Measurements from ENCODE around the gene GPR158. TPM values are rescaled to one million over a fixed set of nuclear protein-coding genes. Genes with fewer than 3 reads are reported as not detected.
A peak's percentile ranks its signal among the peaks of the same experiment; 100 is the strongest.

Gene GPR158
- total RNA-seq, 1 donor from 2014 or later: 0.10 TPM

DNA sequence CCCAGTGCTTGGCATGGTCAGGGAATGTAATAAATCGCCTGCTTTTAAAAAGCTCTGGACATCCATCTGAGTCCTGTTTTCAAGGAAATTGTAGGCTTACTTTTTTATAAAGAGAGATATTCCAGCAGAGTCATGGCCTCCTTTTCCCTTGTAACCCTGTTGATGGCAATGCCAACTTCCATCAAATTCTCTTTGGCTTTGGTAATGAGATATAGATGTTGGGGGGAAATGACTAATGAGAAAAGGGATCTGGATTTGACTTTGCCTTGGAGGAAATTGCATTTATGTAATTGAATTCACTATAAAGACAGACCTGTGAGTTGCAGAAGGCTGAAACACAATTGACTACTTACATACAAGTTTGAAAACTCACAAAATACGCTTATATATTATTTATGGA is 347.5 kb downstream of the GPR158 start:
- DNase-seq (ENCODE audit: low spot score, unreplicated experiment): no peak
- Mint-ChIP-seq H3K4me1 (ENCODE audit: low read depth) (no peaks in the 10 kb centered on the region), H3K4me3 (ENCODE audit: low read depth) (no peak overlapping the region), H3K36me3 (ENCODE audit: insufficient read depth) (peaks cover 2% of the 10 kb centered on the region), H3K9me3 (ENCODE audit: low read depth) (peaks cover 11% of the 10 kb centered on the region), H3K27ac (no peak overlapping the region), H3K27me3 (no peaks in the 10 kb centered on the region)
- TF ChIP-seq, protein P1, sequence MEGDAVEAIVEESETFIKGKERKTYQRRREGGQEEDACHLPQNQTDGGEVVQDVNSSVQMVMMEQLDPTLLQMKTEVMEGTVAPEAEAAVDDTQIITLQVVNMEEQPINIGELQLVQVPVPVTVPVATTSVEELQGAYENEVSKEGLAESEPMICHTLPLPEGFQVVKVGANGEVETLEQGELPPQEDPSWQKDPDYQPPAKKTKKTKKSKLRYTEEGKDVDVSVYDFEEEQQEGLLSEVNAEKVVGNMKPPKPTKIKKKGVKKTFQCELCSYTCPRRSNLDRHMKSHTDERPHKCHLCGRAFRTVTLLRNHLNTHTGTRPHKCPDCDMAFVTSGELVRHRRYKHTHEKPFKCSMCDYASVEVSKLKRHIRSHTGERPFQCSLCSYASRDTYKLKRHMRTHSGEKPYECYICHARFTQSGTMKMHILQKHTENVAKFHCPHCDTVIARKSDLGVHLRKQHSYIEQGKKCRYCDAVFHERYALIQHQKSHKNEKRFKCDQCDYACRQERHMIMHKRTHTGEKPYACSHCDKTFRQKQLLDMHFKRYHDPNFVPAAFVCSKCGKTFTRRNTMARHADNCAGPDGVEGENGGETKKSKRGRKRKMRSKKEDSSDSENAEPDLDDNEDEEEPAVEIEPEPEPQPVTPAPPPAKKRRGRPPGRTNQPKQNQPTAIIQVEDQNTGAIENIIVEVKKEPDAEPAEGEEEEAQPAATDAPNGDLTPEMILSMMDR (IDR thresholded peaks at IDR 0.05; ENCODE audit: unreplicated experiment): no peak

DNA sequence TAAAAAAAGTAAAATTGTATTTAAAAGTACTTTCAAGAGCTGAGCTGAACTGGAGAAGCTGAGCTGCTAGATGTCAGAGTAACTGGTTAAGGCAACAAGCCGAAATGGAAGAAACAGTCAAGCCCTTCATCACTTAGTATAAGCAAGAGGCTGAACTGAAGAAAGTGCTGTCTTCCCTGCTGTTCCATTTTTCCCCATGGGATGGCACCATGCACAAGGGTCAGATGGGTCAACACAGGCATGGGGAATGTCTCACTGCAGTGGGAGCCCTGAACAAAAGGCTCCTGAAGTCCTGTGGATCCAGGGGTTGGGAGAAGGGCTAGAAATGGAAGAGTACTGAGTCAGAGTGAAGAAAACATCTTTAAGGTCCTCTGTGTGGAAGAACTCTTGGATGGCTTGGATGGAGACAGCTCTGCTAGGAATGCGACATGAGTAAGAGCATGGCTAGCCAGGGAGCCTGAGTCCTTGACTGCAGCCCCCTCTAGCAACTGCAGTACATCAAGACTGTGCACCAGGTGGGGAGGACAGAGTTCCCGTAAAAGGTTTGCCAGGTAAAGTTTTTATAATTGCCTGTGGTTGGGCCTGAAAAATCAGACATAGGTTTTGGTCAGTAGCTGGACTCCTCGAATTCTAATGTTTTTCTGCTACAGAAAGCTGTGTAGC is 348.3 kb downstream of the GPR158 start:
- Mint-ChIP-seq H3K9me3 (ENCODE audit: low read depth) (peaks cover 11% of the 10 kb centered on the region), H3K27me3 (no peaks in the 10 kb centered on the region), H3K4me1 (ENCODE audit: low read depth) (no peaks in the 10 kb centered on the region), H3K27ac (no peak overlapping the region), H3K4me3 (ENCODE audit: low read depth) (no peak overlapping the region), H3K36me3 (ENCODE audit: insufficient read depth) (peaks cover 2% of the 10 kb centered on the region)
- DNase-seq (ENCODE audit: low spot score, unreplicated experiment): no peak
- TF ChIP-seq, protein P1 (IDR thresholded peaks at IDR 0.05; ENCODE audit: unreplicated experiment): peak; percentile 31

DNA sequence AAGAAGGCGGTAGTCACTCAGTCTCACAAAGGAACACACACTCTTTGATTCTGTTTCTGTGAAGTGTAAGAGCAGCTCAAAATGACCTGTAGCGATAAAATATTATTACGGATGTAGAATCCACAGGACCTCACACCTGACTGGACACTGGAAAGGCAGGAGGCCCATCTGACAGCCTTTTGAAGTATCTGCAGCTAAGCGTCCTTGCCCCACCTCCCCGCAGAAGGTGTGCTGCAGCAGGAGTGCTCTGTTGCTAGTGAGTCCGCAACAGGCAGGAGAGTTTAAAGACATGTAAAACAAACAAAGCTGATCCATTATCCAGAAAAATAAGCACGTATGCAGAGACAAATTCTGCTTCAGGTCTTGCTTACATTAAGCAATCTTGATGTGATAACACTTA is 355.5 kb downstream of the GPR158 start:
- H3K4me3 Mint-ChIP-seq (ENCODE audit: low read depth): no peak overlapping the region
- no peaks in the 10 kb centered on the region for H3K4me1 Mint-ChIP-seq (ENCODE audit: low read depth)
- TF ChIP-seq, protein P1 (IDR thresholded peaks at IDR 0.05; ENCODE audit: unreplicated experiment): no peak
- H3K36me3 Mint-ChIP-seq (ENCODE audit: insufficient read depth): no peaks in the 10 kb centered on the region
- no peaks in the 10 kb centered on the region for H3K9me3 Mint-ChIP-seq (ENCODE audit: low read depth)
- DNase-seq (ENCODE audit: low spot score, unreplicated experiment): no peak
- no peak overlapping the region for H3K27ac Mint-ChIP-seq
- H3K27me3 Mint-ChIP-seq: no peaks in the 10 kb centered on the region

DNA sequence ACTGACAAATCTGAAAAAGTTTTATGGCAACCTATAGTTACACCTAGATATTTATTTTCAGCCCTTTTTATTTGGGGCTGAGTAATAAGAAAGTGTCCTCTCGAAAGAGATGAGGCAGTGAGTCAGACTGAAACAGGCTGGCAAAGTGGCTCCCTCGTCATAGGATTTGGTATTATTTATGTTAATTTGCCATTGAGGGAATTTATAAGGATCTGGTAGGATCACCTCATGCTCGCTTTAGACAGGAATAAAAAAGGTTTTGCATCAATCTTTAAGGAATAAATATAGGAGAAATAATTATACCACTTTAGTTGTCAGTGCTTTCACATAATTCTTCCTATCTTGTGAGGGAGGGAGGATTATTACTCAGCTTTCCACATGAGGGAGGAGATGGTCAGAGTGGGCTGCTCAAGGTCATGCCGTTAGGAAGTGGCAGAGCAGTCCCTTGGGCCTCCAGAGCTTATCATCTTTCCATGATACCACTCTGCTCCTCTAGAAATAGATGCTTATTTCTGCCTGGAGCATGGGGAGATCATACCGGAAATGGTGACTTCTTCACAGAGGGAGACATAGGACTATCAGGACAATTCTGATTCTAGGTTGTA is 356.8 kb downstream of the GPR158 start:
- H3K4me1 Mint-ChIP-seq (ENCODE audit: low read depth): no peaks in the 10 kb centered on the region
- no peak overlapping the region for H3K4me3 Mint-ChIP-seq (ENCODE audit: low read depth)
- H3K9me3 Mint-ChIP-seq (ENCODE audit: low read depth): no peaks in the 10 kb centered on the region
- TF ChIP-seq, protein P1 (IDR thresholded peaks at IDR 0.05; ENCODE audit: unreplicated experiment): no peak
- DNase-seq (ENCODE audit: low spot score, unreplicated experiment): no peak
- no peaks in the 10 kb centered on the region for H3K27me3 Mint-ChIP-seq
- H3K27ac Mint-ChIP-seq: no peak overlapping the region
- H3K36me3 Mint-ChIP-seq (ENCODE audit: insufficient read depth): no peaks in the 10 kb centered on the region

DNA sequence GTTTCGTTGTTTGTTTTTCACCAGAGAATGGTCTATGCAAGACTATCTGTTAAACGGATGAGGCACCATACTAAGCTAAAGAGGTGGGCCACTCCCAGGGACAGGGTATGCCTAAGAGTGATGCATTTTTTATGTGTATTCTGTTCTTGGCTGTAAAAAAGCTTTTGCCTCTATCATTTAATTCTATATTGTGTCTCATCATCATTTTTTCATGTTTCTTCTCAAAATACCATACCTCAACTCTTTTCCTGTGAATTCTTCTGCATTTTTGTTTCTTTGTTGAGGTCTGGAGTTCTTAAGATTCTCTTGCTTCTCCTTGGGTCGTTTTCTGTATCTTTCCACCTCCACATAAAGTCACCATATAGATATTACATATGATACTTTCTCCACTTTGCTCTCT is 357.4 kb downstream of the GPR158 start:
- Mint-ChIP-seq H3K27me3 (no peaks in the 10 kb centered on the region), H3K4me1 (ENCODE audit: low read depth) (no peaks in the 10 kb centered on the region), H3K4me3 (ENCODE audit: low read depth) (no peak overlapping the region), H3K36me3 (ENCODE audit: insufficient read depth) (no peaks in the 10 kb centered on the region), H3K9me3 (ENCODE audit: low read depth) (no peaks in the 10 kb centered on the region), H3K27ac (no peak overlapping the region)
- no peak for DNase-seq (ENCODE audit: low spot score, unreplicated experiment)
- TF ChIP-seq, protein P1 (IDR thresholded peaks at IDR 0.05; ENCODE audit: unreplicated experiment): no peak

All from progenitor cell of endocrine pancreas (in vitro differentiated cells).